Memory B cell (primary cell): Measurements from ENCODE around the gene KDM4B.

Source experiments
- ATAC-seq: fragments of 150-1000 bp; cut with Tn5 transposase; 2 replicates; pipeline ENCODE4 v1.10.0; 2021; ENCODE audit warnings: low read depth, mild to moderate bottlenecking, moderate library complexity
- DNase-seq, 2 donors: peaks; one replicate each; pipeline ENCODE4 v3.0.0; 2022; ENCODE audit warnings: low spot score in 2 of 2
- H3K27ac Mint-ChIP-seq: one replicate; pipeline ENCODE4 v1.8.0; 2022; ENCODE audit warnings: mild to moderate bottlenecking, moderate library complexity, mixed read lengths
- H3K27me3 Mint-ChIP-seq: one replicate; pipeline ENCODE4 v1.8.0; 2022; ENCODE audit warnings: mixed read lengths
- H3K36me3 Mint-ChIP-seq: one replicate; pipeline ENCODE4 v1.8.0; 2022; ENCODE audit warnings: mild to moderate bottlenecking, mixed read lengths
- H3K4me1 Mint-ChIP-seq: one replicate; pipeline ENCODE4 v1.8.0; 2022; ENCODE audit warnings: mixed read lengths
- H3K4me3 Mint-ChIP-seq: one replicate; pipeline ENCODE4 v1.8.0; 2022; ENCODE audit warnings: mild to moderate bottlenecking, moderate library complexity, mixed read lengths
- H3K9me3 Mint-ChIP-seq: one replicate; pipeline ENCODE4 v1.8.0; 2022; ENCODE audit warnings: mixed read lengths

Gene KDM4B

DNA sequence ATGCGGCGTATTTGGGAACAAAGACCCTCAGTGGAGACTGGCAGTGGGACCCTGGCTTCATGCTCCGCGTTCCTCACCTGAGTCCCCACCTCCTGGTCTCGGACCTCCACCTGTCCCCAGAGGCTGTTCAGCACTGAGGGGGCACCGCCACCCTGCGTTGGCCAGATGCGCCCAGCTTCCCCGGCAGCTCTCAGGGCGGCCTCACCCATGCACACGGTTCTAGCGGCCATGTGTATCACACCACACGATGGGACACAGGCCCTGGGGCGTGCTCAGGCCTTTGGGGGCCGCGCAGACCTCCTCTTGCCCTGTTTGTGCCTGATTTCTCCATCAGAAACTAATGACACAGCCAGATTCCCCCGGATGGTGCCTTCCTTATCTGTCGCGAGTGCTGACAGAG, 138.1 kb downstream of the KDM4B start:
- Mint-ChIP-seq H3K27ac (no peak overlapping the region), H3K36me3 (peaks cover 8% of the 10 kb centered on the region)
- no peak for DNase-seq

DNA sequence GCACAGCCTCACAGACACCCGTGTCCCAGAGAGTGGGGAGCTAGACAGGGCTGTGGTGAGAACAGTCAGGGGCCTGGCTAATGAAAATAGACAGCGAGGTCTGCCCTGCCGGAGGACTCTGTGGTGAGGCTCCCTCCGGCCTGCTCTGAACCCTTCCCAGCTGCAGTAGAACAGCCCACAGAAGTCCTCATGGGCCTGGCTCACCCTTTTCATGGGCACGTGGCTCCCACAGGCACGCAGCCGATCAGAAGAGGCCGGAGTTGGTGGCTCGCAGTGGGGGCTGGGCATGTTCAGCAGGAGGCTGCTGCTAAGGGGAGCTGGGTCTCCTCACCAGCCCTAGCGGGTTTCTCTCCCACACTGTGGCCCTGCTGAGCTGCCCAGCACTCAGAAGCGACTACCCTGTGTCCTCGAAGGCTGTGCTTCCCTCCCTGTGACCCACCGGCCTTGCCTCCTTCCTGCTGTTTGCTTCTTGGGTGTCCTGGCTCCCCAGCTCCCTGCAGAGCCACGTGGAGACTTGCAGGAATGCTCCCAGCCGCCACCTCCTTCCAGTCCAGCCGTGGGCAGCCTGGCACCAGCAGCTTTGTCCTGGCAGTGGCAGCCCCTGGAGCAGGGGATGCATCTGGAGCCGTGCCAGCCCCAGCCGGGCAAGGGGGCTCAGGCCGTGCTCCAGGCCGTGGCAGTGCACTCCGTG, 138.7 kb downstream of the KDM4B start:
- Mint-ChIP-seq H3K36me3 (peaks cover 10% of the 10 kb centered on the region), H3K4me3 (no peak overlapping the region)
- ATAC-seq: no peak

More for the DNA sequence above, 138.1 kb downstream of the KDM4B start:
- H3K4me1 Mint-ChIP-seq: no peaks in the 10 kb centered on the region
- H3K4me3 Mint-ChIP-seq: no peak overlapping the region
- H3K27me3 Mint-ChIP-seq: no peaks in the 10 kb centered on the region
- no peaks in the 10 kb centered on the region for H3K9me3 Mint-ChIP-seq
- no peak for ATAC-seq

DNA sequence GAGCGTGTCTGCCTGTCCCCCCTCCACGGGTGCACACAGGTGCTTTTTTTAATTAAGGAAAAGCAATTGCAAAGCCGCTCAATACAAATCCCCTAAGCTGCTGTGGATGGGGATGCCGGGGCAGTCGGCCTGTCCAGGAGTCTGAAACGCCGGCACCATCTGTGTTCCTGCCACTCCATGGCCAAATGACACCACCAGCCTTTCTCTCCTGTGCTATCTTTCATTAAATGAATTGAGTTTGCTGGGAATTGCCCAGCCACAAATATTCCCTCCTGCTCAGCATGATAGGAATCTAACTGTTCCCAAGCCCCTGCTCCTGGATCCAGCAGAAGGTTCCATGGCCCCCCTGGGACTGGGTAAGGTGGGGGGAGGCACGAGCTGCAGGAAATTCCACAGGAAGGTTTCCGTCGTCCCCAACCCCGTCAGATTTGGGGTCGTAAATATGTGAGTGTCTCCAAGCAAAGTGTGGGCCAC, 139.2 kb downstream of the KDM4B start:
- Mint-ChIP-seq H3K4me1 (no peaks in the 10 kb centered on the region), H3K27me3 (no peaks in the 10 kb centered on the region), H3K27ac (no peak overlapping the region), H3K36me3 (peaks cover 12% of the 10 kb centered on the region), H3K9me3 (no peaks in the 10 kb centered on the region), H3K4me3 (no peak overlapping the region)
- DNase-seq (no peak), ATAC-seq (no peak)

More for the DNA sequence above, 138.7 kb downstream of the KDM4B start:
- no peaks in the 10 kb centered on the region for H3K9me3 Mint-ChIP-seq
- H3K27ac Mint-ChIP-seq: no peak overlapping the region
- no peaks in the 10 kb centered on the region for H3K27me3 Mint-ChIP-seq
- H3K4me1 Mint-ChIP-seq: no peaks in the 10 kb centered on the region
- no peak for DNase-seq

DNA sequence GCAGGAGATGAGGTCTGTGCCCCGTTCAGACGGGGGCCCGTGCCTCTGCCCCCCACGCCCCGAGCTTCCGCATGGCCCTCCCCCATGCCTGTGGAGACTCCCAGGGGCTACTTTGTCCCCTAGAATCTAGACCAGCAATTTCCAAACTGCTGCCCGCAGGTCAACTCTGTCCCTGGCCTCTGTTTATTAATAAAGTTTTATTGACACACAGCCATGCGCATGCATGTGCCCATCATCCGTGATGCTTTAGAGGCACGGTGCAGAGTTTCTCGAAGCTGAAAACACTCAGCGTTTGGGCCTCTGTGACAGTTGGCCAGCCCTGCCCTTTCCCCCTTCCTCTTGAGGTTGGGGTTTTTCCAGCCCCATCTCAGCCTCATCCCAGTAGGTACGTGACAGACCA, 140.0 kb downstream of the KDM4B start:
- no peaks in the 10 kb centered on the region for H3K9me3 Mint-ChIP-seq
- H3K27ac Mint-ChIP-seq: no peak overlapping the region
- H3K4me1 Mint-ChIP-seq: no peaks in the 10 kb centered on the region
- H3K4me3 Mint-ChIP-seq: no peak overlapping the region
- peaks cover 12% of the 10 kb centered on the region for H3K36me3 Mint-ChIP-seq
- ATAC-seq (no peak), DNase-seq (no peak)
- no peaks in the 10 kb centered on the region for H3K27me3 Mint-ChIP-seq

DNA sequence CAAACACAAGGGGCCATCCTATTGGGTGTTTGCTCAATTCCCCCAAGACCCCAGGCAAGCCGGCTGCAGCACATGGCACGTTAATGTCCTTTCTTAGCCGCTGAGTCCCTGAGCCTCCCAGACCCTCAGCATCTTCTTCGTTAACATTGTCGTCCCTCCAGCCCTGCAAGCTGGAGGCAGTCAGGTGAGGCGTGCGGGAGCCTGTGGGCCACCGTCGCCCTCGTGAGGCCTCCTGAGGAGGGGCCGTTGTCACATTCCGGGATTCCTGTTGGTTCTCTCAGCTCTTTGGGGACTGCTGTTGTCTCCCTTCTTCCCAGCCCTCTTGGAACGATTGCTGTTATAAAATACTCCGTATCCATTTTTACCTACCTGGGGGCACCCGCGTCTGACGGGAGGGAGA, 140.6 kb downstream of the KDM4B start:
- peaks cover 12% of the 10 kb centered on the region for H3K36me3 Mint-ChIP-seq
- H3K4me1 Mint-ChIP-seq: no peaks in the 10 kb centered on the region
- no peaks in the 10 kb centered on the region for H3K27me3 Mint-ChIP-seq
- H3K9me3 Mint-ChIP-seq: no peaks in the 10 kb centered on the region
- H3K27ac Mint-ChIP-seq: no peak overlapping the region
- no peak for ATAC-seq
- DNase-seq: no peak
- H3K4me3 Mint-ChIP-seq: no peak overlapping the region

DNA sequence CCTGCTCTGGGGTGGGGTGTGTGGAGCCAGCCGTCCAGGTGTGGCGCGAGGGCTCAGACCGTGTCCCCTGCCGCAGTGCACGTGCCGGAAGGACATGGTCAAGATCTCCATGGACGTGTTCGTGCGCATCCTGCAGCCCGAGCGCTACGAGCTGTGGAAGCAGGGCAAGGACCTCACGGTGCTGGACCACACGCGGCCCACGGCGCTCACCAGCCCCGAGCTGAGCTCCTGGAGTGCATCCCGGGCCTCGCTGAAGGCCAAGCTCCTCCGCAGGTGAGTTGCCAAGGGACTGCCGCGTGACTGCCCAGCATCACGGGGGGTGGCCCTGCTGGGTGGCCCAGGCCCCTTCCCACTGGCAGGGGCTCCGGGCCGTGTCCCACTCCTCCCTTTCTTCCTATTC, 141.6 kb downstream of the KDM4B start:
- Mint-ChIP-seq H3K9me3 (no peaks in the 10 kb centered on the region), H3K27ac (no peak overlapping the region), H3K36me3 (peaks cover 19% of the 10 kb centered on the region), H3K27me3 (no peaks in the 10 kb centered on the region), H3K4me1 (no peaks in the 10 kb centered on the region), H3K4me3 (no peak overlapping the region)
- DNase-seq (no peak), ATAC-seq (no peak)

DNA sequence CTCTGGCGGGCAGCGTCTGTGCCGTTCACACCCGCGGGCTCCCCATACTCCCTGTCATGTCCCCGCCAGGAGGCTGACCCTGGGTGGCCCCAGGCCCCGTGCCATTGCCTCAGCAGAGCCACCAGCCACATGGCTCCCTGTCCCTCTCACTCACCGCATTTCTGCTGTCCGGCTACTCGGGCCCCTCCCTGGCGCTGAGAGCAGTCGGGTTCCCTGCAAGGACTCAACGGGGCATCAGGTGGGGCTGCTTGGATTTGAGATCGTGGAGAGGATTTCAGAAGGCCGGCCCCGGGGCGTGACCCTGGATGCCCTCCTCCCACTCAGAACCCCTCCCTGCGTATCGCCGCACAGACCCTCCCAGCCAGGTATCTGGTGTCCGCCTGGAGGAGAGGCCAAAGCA, 142.1 kb downstream of the KDM4B start:
- Mint-ChIP-seq H3K27ac (no peak overlapping the region), H3K4me1 (no peaks in the 10 kb centered on the region), H3K27me3 (no peaks in the 10 kb centered on the region), H3K9me3 (no peaks in the 10 kb centered on the region), H3K36me3 (peaks cover 19% of the 10 kb centered on the region), H3K4me3 (no peak overlapping the region)
- ATAC-seq (no peak), DNase-seq (no peak)

DNA sequence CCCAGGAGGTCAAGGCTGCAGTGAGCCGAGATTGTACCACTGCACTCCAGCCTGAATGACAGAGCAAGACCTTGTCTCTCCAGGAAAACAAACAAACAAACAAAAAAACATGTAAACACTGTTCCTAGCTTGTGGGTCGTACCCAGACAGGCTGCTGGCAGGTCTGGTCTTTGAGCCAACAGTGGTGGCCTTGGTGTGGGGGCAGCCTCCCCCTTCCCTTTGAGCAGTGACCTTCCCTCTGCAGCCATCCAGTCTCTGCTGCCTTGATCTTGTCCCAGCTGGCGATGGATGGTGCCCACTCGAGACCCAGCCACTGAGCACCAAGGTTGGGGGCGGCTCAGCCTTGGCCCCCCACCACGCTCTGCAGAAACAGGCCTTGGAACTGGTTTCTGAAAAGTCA, 143.3 kb downstream of the KDM4B start:
- no peaks in the 10 kb centered on the region for H3K27me3 Mint-ChIP-seq
- peaks cover 4% of the 10 kb centered on the region for H3K4me1 Mint-ChIP-seq
- no peak for DNase-seq
- H3K36me3 Mint-ChIP-seq: peaks cover 22% of the 10 kb centered on the region
- peaks cover 3% of the 10 kb centered on the region for H3K9me3 Mint-ChIP-seq
- ATAC-seq: no peak
- H3K4me3 Mint-ChIP-seq: no peak overlapping the region
- no peak overlapping the region for H3K27ac Mint-ChIP-seq

DNA sequence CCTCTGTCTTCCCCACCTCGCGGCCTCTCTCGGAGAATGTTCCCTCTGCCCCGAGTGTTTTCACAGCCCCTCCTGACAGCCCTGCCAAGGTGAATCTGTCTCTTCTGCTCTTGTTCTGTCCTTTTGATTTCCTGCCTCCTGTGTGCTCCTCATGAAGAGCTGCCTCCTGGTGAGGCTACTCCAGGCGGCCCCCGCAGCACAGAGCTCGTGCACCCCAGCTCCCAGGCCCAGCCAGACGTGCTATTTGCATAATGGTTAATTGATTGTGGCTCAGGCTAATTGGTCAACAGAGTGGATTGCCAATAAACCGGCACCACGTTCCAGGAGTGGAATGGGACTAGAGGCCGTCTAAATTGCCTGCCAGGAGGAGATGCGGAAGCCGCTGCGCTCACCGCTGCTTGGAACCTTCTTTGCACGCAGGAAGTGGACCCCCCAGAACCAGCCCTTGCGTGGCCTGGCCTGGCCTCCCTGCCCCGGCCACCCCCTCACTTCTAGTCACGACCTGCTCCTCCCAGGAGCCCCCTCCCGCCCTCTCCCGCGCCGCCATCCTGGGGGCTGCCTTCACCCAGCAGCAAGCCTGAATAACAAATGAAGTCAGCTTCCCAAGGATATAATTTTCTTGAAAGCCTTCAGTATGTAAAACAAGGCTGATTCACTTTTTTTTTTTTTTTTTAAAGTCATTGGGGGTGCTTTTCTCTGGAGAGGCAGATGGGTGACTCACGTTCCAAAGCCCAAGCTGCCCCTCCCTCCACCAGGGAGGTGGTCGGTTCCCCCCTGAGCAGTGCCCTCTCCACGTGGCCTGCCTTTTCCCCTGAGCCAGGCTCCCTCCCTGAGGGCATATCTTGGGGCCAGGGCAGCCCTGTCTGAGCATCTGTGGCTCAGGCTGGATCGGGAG, 144.0 kb downstream of the KDM4B start:
- DNase-seq (no peak), ATAC-seq (no peak)
- Mint-ChIP-seq H3K9me3 (peaks cover 3% of the 10 kb centered on the region), H3K27ac (no peak overlapping the region), H3K36me3 (peaks cover 22% of the 10 kb centered on the region), H3K4me1 (peaks cover 4% of the 10 kb centered on the region), H3K4me3 (no peak overlapping the region), H3K27me3 (no peaks in the 10 kb centered on the region)

DNA sequence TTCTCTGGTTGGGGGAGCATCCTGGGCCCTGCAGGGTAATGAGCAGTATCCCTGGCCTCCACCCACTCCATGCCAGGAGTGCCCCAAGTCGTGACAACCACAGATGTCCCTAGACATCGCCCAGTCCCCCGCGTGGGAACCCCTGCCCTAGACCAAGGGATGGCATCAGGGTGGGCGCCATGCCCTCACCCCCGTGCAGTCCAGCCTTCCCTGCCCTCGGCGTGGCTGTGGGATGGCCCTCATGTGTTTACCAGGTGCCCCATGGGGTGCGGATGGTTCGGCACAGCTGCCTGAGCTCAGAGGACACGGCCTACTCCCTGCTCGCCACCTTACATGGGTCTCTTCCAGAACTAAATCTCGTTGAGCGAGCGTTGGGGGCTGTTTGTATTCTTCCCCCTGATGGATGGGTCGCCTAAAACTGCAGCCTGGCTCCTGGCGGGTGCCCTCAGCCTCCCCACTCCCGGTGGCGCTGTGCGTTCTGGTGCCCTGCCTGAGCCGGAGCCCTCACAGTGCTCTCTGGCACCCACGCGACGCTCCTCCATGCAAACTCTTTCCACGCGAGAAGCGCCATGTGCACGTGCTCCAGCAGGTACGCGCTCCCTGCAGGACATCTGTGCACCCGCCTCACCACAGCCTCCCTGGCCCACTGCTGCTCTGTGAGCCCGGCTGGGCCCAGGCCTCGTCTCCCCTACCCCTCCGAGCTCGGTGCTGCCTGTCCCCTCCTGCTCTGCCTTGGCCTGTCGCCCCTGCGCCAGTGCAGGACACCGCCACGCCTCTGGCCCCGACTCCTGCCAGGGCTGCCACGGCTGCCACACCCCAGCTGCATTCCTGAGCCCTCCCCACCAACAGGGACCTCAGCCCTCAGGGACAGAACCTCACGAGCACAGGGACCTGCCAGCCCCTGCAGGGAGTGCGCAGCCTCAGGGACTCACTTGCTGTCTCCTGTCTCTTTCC, 145.0 kb downstream of the KDM4B start:
- H3K27me3 Mint-ChIP-seq: no peaks in the 10 kb centered on the region
- peaks cover 3% of the 10 kb centered on the region for H3K9me3 Mint-ChIP-seq
- no peak overlapping the region for H3K4me3 Mint-ChIP-seq
- no peak for DNase-seq
- no peak for ATAC-seq
- peaks cover 4% of the 10 kb centered on the region for H3K4me1 Mint-ChIP-seq
- no peak overlapping the region for H3K27ac Mint-ChIP-seq
- peaks cover 22% of the 10 kb centered on the region for H3K36me3 Mint-ChIP-seq

DNA sequence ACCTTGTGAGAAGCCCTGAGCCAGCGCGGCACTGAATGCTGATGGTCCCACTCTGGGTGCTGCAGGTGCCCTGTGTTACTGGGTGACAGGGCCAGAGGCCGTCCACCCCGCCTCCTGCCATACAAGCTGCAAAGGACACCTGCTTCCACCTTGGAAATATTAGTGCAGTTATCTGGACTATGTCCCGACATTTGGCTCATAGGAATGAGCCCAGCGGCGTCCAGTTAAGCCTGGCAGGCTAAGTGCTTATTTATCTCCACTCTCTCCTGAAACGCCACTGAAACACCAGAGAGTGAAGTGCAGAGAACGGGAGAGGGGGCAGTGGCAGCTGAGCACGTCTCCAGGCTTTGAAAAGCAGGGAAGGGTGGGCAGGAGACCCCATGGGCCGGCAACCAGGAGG, 145.8 kb downstream of the KDM4B start:
- no peak for DNase-seq
- ATAC-seq: no peak
- no peaks in the 10 kb centered on the region for H3K27me3 Mint-ChIP-seq
- peaks cover 3% of the 10 kb centered on the region for H3K9me3 Mint-ChIP-seq
- no peak overlapping the region for H3K27ac Mint-ChIP-seq
- H3K4me1 Mint-ChIP-seq: peaks cover 4% of the 10 kb centered on the region
- H3K4me3 Mint-ChIP-seq: no peak overlapping the region
- peaks cover 25% of the 10 kb centered on the region for H3K36me3 Mint-ChIP-seq

DNA sequence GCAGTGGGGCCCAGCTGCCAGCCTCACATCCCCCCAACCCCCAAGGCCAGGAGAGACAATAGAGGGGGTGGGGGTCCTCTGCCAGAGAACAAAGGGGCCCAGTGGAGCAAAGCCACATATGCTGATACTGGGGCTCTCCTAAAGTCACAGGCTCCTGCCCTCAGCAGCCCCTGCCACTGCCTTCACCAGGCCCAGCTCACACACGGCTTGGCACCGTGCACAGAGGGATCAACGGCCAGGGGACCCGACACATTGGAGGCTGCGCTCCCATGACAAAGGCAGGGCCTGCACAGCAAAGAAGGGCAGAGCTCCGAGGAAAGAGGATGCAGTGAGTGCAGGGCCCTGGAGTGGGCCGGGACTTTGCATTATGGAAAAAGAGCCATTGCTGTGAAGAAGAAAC, 146.4 kb downstream of the KDM4B start:
- Mint-ChIP-seq H3K27me3 (no peaks in the 10 kb centered on the region), H3K9me3 (peaks cover 3% of the 10 kb centered on the region), H3K4me3 (no peak overlapping the region), H3K27ac (no peak overlapping the region), H3K4me1 (peaks cover 4% of the 10 kb centered on the region), H3K36me3 (peaks cover 25% of the 10 kb centered on the region)
- no peak for ATAC-seq
- no peak for DNase-seq

DNA sequence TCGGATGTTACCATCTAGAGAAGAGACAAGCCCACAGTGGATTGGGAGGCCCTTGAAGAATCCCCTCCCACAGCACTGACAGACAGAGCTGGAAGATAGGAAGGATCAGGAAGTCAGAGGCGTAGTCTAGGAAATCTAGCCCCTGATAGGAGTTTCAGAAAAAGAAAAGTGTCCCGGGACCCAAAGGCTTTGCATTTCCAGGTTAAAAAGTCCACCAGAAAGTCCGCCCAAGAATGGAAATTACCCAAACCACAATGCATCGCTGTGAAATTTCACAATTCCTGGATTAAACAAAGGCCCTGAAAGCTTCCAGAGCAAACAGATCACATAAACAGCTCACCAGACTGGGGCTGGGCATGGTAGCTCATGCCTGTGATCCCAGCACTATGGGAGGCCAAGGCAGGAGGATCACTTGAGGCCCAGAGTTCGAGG, 146.9 kb downstream of the KDM4B start:
- peaks cover 4% of the 10 kb centered on the region for H3K4me1 Mint-ChIP-seq
- ATAC-seq: no peak
- H3K36me3 Mint-ChIP-seq: peaks cover 25% of the 10 kb centered on the region
- DNase-seq: no peak
- H3K4me3 Mint-ChIP-seq: no peak overlapping the region
- no peaks in the 10 kb centered on the region for H3K27me3 Mint-ChIP-seq
- no peak overlapping the region for H3K27ac Mint-ChIP-seq
- H3K9me3 Mint-ChIP-seq: peaks cover 3% of the 10 kb centered on the region

DNA sequence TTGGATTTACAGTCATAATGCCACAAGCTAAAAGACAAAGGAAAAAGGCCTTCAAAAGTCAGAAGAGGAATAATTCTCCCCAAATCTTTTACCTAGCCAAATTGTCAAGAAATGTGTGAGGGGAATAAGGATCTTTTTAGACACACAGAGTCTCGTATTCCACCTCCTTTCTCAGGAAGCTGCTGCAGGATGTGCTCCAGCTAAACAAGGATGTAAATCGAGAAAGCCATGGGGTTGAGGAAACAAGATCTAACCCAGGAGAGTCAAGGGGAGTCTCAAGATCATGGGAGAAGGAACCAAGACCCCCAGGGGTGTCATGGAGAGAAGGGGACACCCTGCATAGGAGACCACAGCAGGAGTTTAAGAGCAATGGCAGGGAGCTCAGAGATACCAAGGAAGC, 147.4 kb downstream of the KDM4B start:
- no peaks in the 10 kb centered on the region for H3K27me3 Mint-ChIP-seq
- no peak overlapping the region for H3K4me3 Mint-ChIP-seq
- ATAC-seq: no peak
- no peak overlapping the region for H3K27ac Mint-ChIP-seq
- H3K9me3 Mint-ChIP-seq: peaks cover 3% of the 10 kb centered on the region
- H3K4me1 Mint-ChIP-seq: peaks cover 7% of the 10 kb centered on the region
- no peak for DNase-seq
- H3K36me3 Mint-ChIP-seq: peaks cover 25% of the 10 kb centered on the region
